NCI-H1105 treated with DMSO at 0.1 percent for 48 hours (cell line): ENCODE data around the gene STK4.
A peak's percentile ranks its signal among the peaks of the same experiment; 100 is the strongest.
"Not testable (repeated sequence)": the region's sequence is repeated elsewhere in the genome, so short reads cannot be mapped to it uniquely, and the experiment has no call there.

ENCODE experiments used
- DNase-seq: peaks from one replicate; lab custom pipeline; 2025; lab: John Stamatoyannopoulos, UW

The STK4 gene

DNA sequence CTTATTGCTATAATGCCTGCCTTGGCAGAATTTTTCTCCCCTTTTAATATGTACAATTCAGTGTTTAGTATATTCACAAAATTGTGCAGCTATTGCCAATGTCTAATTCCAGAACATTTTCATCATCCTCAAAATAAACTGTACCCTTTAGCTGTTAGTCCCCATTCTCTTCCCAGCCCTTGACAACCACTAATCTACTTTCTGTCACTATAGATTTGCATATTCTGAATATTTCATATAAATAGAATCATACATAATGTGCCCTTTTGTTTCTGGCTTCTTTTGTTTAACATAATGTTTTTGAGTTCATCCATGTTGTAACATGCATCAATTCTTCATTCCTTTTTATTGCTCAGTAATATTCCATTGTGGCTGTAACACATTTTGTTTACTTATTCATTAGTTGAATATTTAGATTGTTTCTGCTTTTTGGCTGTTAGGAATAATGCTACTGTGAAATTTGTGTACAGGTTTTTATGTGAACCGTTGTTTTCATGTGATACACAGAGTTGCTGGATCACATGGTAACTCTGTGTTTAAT is 22.4 kb downstream of the STK4 start:
- DNase-seq = no peak

DNA sequence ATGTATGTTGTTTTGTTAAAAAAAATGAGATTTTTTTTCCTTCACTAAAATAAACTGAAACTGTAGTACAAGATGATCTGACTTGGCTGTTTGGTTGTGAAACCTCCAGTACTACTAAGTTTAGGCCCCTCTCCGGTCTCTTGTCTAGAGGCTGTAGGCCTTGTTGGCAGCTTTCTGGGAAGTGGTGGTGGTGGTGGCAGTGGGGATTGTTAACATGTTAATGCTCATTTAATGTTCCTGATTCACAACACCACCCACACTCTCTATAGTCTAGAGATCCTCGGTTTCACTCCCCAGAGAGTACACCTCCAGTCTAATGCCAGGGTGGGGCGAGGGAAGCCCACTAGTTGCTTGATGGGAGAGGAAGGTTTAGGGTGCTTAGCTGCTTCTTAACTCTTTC is 24.1 kb downstream of the STK4 start:
- DNase-seq = no peak

DNA sequence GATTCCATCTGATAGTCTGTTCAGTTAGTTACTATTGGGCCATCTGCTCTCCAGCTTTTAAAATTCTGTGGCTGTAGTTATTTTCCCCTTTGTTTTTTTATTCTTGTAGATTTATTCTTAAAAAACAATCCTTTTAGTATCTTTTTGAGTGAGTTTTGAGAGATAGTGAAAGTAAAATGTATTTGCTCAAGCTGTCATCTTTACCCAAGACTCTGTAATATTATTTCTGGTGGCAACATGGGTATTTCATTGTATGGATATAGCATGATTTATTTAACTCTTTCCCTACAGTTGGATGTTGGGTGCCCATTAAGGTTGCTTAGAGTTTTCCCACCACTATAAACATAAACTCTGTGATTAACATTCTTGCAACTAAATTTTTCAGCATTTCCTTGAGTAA is 24.6 kb downstream of the STK4 start:
- no peak for DNase-seq

DNA sequence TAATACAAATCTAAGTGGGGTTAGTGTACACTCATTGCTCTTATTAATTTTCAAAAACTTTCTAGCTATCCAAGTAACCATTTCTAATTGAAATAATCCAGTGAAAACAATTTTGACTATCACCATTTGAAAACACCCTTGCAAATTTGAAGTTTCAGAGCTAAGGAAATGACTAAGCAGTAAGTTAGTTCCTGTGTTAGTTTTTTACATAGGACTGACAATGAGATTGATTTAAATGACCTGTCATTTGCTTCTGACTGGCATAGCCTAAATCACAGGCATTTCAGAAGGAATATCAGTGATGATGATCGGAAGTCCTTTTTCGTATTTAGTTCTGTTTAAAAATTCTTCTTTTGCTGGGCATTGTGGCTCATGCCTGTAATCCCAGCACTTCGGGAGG is 27.0 kb downstream of the STK4 start:
- DNase-seq = no peak

DNA sequence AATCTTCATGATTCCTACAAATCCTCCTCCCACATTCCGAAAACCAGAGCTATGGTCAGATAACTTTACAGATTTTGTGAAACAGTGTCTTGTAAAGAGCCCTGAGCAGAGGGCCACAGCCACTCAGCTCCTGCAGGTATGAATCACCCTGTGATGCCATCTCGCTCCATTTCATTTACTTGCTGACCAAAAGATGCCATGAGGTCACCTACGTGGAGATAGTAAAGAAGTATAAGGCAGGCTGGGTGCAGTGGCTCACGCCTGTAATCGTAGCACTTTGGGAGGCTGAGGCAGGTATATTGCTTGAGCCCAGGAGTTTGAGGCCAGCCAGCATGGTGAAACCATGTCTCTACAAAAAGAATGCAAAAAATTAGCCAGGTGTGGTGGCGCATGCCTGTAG is 30.9 kb downstream of the STK4 start:
- DNase-seq = no peak

DNA sequence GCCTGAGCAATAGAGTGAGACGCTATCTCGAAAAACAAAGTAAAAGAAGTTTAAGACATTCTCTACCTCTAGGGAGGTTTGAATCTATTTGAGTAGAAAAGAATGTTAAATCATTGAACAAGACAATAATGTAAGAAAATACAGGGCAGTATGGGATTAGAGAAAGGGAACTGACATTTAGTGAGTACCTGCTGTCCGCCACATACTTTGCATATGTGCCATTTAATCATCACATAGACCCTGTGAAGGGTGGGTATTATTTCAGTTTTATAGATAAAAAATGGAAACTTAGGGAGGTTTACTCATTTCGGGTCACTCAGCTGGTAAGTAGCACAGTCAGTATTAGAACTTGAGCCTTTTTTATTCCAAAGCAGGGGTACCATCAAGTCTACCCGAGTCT is 31.4 kb downstream of the STK4 start:
- DNase-seq = no peak

DNA sequence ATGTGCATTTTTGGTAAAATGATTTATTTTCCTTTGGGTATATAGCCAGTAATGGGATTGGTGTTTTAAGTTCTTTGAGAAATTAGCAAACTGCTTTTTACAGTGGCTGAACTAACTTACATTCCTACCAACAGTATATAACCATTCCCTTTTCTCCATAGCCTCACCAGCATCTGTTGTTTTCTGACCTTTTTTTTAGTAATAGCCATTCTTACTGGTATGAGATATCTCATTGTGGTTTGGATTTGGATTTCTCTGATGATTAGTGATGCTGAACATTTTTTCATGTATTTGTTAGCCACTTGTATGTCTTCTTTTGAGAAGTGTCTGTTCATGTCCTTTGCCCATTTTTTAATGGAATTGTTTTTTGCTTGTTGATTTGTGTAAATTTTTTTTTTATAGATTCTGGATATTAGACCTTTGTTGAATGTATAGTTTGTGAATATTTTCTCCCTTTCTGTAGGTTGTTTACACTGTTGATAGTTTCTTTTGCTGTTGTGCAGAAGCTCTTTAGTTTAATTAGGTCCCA is 42.3 kb downstream of the STK4 start:
- DNase-seq = no peak

DNA sequence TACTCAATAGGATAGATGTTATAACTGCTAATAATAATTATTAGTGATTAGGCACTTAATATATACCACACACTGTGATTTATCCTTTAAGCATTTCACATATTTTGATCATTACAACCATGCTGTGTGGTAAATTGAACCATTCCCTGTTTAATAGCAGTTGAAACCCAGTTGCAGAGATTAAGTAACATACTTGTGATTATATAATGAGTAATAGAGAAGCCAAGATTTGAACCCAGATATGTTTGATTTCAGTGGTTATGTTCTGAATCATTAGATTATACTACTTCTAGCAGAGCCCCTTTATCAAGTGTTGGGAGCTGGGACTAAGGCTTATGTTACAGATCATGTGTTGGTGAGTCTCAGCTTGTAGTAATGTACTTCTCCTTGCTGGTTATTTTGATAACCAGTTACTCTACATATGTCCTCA is 44.1 kb downstream of the STK4 start:
- DNase-seq = no peak

DNA sequence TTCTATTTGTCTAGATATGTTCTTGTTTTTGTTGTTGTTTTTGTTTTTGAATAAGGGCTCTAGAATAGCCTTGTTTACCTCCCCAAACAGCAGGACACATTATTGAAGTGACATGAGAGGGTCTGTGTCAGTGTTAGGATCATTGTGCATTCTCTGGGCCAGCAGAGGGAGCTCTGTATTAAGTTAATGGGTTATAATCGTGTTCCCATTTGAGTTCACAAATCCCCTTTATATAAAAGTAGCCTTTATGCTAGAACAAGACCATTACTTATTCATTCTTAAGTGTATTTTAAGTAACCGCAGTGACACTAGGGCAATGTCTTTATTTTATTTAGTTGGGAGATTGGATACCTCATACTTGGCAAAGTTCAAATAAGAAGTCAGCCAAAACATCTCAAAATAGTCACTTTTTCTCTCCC is 44.8 kb downstream of the STK4 start:
- peak; percentile 62 for DNase-seq

DNA sequence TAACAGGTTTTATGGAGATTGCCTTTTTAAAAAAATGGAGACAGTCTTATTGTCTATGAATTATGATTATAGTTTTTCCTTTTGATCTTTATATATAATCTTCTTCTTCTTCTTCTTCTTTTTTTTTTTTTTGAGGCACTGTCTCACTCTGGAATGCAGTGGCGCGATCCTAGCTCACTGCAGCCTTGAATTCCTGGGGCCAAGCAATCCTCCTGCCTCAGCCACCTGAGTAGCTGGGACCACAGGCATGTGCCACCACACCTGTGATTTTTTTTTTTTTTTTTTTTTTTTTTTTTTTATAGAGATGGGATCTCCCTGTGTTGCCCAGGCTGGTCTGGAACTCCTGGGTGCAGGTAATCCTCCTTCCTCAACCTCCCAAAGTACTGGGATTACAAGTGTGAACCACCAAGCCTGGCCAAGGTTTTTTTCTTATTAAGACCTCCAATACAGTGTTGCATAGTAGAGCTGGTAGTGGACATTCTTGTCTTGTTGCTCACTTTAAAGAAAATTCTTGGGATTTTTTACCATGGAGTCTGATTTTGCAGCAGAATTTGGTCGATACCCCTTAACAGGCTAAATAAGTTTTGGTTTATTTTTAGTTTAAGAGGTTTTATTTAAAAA is 46.5 kb downstream of the STK4 start:
- DNase-seq = no peak

DNA sequence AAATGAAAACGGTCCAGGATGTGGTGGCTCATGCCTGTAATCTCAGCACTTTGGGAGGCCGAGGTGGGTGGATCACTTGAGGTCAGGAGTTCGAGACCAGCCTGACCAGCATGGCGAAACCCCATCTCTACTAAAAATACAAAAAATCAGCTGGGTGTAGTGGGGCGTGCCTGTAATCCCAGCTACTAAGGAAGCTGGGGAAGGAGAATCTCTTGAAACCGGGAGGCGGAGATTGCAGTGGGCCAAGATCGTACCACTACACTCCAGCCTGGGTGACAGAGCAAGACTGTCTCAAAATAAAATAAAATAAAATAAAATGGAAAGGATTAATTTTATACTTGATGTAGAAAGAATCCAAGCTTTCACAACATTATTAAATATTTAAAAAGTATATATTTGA is 47.8 kb downstream of the STK4 start:
- DNase-seq = not testable (repeated sequence)

DNA sequence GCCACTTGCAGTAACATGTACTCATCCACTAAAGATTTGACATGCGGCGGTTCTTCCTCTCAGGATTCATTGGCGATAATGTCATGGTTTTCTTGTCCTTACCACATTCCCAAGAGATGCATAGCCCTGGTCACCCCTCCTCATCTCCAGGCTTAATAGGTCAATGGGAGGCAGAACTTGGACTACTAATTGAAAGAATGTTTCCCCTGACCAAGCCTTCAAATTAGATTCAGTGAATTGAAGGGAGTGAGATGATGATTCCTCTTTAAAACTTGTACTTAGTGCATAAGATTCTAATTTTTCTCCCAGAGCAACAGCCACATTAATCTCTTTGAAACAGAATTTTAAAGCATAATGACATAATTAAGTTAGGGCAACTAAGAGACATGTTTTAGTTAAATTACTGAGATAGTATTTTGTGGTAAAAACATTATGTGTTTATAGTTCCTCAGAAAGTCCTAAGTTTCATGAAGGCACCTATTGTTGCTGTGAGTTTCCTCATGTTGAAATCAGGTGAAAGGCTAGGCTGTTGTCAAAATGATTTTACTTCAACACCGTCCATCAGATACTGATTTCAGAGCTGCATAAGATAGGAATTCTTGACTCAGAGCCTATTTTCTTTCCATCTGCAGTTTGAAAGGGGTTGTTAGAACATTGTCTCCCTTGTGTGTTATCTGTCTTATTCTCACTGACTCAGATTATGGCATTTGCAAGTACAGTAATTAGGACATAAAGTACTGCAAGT is 48.5 kb downstream of the STK4 start:
- DNase-seq = no peak

DNA sequence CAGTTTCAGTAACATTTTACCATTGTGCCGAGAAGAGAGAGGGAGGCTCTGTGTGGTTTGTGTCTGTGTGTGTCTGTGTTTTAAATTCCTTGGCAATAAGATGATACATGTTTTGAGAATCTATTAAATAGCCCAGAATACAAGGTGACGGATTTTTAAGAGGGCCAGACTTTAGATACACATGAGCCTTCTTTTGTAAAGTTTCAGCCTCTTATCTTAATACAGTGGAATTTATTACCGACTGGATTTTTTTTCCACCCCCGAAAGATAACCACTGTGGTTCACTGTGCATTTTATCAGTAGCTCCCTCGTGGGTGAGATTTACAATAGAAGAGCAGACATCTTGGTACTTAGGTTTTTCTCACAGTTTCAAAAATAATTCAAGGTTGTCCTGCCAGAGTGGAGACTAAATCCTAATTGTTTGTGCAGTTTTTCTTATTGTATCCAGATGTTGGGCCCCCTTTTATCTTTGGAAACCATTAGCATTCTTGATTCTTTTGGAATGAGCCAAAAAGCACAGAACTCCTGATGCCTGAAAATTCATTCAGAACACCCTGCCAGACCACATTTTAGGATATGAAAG is 49.9 kb downstream of the STK4 start:
- no peak for DNase-seq

DNA sequence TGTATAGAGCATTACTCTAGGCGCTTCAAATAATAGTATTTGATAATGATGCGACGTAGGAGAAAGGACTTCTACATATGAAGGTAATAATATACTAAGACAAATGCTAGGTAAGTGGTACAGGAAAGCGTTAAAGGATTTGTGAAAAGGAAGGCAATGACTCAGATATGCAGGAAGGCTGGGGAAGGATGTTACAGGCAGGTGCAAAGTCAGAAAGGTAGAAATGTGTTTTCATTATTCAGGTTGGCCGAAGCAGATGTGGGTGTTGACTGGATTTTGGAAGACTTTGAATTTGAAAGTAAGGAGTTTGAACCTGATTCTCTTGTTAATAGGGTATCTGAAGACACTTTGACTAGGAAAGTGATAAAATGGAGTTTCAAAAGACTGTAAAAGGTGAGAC is 51.0 kb downstream of the STK4 start:
- DNase-seq = no peak

DNA sequence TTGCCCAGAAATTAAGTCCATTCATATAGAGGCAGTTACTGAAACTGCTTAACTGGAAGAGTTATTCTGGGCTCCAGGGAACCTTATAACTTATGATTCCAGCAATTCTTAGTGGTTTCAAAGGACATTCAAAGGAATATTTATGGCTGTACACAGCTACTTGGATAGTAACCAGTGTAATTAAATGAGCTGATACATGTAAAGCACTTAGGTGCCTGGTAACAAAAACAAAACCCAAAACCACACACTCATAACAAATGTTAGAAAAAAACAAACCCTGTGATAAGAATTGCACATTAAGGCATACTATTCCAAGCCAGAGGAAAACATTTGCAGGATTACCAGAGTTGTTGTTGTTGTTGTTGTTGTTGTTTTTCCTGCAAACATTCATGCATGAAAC is 51.5 kb downstream of the STK4 start:
- DNase-seq = no peak

DNA sequence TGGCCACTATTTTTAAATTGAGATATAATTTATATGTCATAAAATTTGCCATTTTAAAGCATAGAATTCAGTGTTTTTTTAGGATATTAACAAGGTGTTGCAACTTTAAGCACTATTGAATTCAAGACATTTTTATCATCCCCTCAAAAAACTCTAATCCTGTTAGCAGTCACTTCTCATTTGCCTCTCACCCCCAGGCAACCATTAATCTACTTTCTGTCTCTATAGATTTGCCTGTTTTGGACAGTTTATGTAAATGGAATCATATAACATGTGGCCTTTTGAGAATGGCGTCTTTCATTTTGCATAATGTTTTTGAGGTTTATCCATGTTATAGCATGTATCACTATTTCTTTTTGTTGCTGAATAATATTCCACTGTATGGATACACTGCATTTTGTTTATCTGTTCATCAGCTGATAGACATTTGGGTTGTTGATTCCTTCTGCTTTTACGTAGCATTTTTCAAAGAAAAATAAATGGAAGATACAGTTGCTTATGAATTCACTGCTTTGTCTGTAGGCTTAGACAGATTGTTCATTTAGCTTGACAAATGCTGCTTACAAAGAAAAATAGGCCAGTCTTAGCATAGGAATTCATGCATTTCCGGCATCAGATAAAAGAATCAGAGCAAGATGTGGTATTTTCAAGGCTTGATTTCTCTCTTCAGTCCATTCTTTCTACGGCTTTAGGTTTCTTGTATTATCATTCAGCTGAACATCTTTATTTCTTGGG is 52.9 kb downstream of the STK4 start:
- DNase-seq = no peak

DNA sequence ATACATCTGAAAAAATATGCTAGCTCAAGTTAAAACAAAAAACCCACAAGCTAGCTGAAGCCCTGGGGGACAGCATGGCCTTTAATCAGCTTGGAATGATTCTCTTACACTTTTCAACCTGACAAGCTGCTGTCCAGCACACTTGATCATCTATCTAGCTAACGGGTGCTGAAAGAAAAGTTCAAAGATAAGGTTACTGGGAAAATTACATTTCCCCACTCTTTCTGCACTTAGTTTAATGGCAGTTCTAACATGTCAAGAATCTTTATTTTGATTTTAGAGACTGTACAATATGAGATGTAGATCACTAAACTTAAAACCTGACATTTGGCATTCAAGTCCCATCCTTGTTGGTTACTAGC is 53.4 kb downstream of the STK4 start:
- DNase-seq = no peak

DNA sequence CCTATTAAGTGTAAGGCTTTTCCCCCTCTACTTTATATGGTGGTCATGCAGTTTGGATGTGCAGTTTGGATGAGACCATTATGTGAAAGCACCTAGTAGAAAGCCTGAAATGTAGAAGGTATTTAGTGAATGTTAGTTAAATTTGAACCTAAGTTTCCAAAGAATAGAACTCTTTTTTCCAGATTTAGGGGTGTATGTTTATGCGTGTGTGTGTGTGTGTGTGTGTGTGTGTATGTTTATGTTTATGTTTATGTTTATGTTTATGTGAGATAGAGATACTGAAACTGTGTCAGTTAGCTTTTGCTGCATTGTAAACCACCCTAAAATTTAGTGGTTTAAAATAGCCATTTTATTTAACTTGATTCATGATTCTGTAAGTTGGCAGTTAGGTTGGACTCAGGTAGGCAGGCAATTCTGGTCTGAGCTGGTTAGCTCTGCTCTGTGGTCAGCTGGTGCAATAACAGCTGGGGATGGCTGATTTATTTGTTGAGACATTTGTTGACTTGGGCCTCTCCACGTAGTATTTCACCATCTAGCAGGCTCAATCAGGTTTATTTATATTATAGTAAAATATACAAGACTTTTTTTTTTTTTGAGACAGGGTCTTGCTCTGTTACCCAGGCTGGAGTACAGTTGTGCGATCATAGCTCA is 54.0 kb downstream of the STK4 start:
- DNase-seq = no peak

DNA sequence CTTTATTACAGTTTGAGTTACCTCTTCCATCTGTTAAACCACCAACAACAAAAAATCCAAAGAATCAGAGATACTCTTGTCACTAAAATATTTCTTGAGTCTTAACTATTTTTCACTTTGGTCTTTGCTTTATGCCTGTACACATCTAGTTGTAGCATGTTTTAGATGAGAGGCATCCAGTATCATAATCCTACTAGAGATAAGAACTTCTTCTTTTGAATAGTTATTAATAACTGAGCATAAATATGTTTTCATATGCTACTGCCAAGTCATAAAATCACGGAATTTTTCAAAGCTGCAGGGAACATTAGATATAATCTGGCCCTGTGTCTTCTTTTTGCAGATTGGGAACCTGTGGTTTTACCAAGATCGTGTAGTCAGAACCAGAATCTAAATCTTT is 55.3 kb downstream of the STK4 start:
- no peak for DNase-seq

DNA sequence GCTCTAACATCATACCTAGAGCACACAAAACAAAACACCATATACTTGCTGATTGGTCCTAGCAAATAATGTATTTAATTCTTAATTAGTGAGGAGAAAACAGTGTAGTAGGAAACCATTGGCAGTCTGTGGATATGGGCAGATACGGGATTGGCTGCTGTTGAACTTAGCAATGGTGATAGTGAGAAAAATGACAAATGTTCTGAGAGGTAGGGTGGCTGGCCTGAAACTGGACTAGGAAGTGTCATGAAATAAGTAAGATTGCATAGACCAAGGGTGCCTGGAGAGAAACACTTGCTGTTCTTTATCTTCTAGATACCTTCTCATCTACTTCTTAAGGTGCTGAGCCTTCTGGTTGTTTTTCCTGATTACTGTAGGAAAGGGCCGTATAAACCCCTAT is 56.8 kb downstream of the STK4 start:
- DNase-seq = not testable (repeated sequence)

DNA sequence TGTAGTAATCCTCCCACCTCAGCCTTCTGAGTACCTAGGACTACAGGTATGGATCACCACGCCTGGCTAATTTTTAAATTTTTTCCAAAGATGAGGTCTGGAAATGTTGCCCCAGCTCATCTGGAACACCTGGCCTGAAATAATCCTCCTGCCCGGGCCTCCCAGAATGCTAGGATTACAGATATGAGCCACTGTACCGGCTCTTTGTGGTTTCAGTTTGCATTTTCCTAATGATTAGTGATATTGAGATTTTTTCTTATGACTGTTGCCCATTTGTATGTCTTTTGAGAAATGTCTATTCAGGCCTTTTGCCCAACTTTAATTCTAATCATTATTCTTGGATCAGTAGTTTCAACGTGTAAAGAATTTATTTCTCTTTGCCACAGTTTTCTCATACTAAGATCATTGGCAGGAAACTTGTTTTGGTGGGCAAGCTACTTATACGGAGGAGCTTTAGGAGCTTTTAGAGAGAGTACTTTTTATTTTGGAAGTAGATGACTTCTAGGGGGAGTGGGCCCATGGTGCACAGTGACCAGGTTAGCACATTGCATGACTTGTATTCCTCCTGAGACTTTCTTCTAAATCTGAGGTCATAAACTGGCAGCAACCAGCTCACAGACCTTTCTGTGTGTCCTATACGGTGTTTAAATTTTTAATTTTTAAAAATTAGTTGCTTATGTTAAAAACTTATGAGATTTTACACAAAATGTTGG is 62.3 kb downstream of the STK4 start:
- no peak for DNase-seq
